Measurements from ENCODE around the gene GATAD2A. TPM values are rescaled to one million over a fixed set of nuclear protein-coding genes. Genes with fewer than 3 reads are reported as not detected.

Gene GATAD2A
- total and polyA plus RNA-seq, 2 of the 8 experiments (the other 6 are each of a cell fraction or from before 2014, with no cell fraction given), result 38.4 to 205 TPM

GRCh38 chr19:19423322-19423721, 17.8 kb downstream of the GATAD2A start:
- no peak overlapping the region for H2BK20ac ChIP-seq (ENCODE audit: low read length)
- H3K4ac ChIP-seq (replicated peaks; ENCODE audit: insufficient read length, low read depth, low read length), result no peak overlapping the region
- no peak overlapping the region for H2AK5ac ChIP-seq (ENCODE audit: low read depth, low read length)
- no peak overlapping the region for H2BK12ac ChIP-seq (ENCODE audit: low read depth, low read length)
- H3K27me3 ChIP-seq (replicated peaks in 1 of 4; ENCODE audit: control insufficient read depth in 3 of 4, extremely low read depth in 1 of 4, insufficient read depth in 3 of 4, low read length in 3 of 4), result no peaks in the 10 kb centered on the region
- no peak overlapping the region for H3K9ac ChIP-seq (replicated peaks in 1 of 4; ENCODE audit: extremely low read depth in 1 of 4, low read depth in 3 of 4, low read length in 3 of 4)
- ChIA-PET POLR2A (ENCODE audit: partially characterized antibody) (interaction anchor here (1.0 kb wide), 1 partner anchor 19 kb away, joined by 3 read pairs; no protein-coding TSS in a partner anchor), CTCF (ENCODE audit: partially characterized antibody) (no interaction called here)
- H3K14ac ChIP-seq (ENCODE audit: insufficient read length), result no peak overlapping the region
- peaks cover 56 to 99% of the 10 kb centered on the region in 2 experiments for H3K79me2 ChIP-seq (ENCODE audit: control insufficient read depth in 1 of 2, insufficient read depth in 2 of 2, low read length in 2 of 2)
- no peak overlapping the region for H2BK120ac ChIP-seq (replicated peaks; ENCODE audit: low read depth, low read length)
- TF ChIP-seq CEBPB (IDR thresholded peaks at IDR 0.05; ENCODE audit: low read depth, low read length), result no peak
- no peak overlapping the region for H2BK5ac ChIP-seq (ENCODE audit: low read depth, low read length)
- H3K23ac ChIP-seq (ENCODE audit: insufficient read length), result no peak overlapping the region
- FAIRE-seq (no peak), DNase-seq (ENCODE audit: low read depth in 1 of 2, low spot score in 2 of 2) (no peak)
- peaks cover 0 to 4% (median 2%) of the 10 kb centered on the region in 4 experiments; a peak in 3 of 7 replicates for H3K4me1 ChIP-seq (replicated peaks in 1 of 4; ENCODE audit: control insufficient read depth in 3 of 4, insufficient read depth in 4 of 4, low read length in 3 of 4)
- no peaks in the 10 kb centered on the region for H3K9me3 ChIP-seq (ENCODE audit: insufficient read depth in 2 of 2, low read depth in 1 of 2, low read length in 1 of 2)
- H3K79me1 ChIP-seq (ENCODE audit: low read depth, low read length), result peaks cover 29% of the 10 kb centered on the region
- no peak overlapping the region for H3K18ac ChIP-seq (ENCODE audit: extremely low read depth, low read length)
- no peak overlapping the region for H3K27ac ChIP-seq (ENCODE audit: low read depth, low read length)
- H3K4me3 ChIP-seq (ENCODE audit: extremely low read depth in 1 of 4, insufficient read depth in 2 of 4, low read depth in 3 of 4, low read length in 4 of 4), result no peak overlapping the region
- peaks cover 51 to 56% of the 10 kb centered on the region in 2 experiments for H4K20me1 ChIP-seq (replicated peaks in 1 of 2; ENCODE audit: control insufficient read depth in 1 of 2, insufficient read depth in 2 of 2, low read length in 2 of 2)
- no peak overlapping the region for H3K4me2 ChIP-seq (ENCODE audit: insufficient read depth in 1 of 2, low read depth in 2 of 2, low read length in 2 of 2)
- H4K5ac ChIP-seq (ENCODE audit: insufficient read length, low read depth, low read length), result no peak overlapping the region
- no peak overlapping the region for H3K56ac ChIP-seq (replicated peaks; ENCODE audit: insufficient read length, low read depth, low read length)
- WGBS, 2 experiments (ENCODE audit: extremely low coverage in 1 of 2, insufficient coverage in 1 of 2, insufficient read length in 1 of 2, insufficient replicate concordance in 2 of 2, low coverage in 1 of 2, low lambda C conversion rate in 2 of 2, missing lambda C conversion rate in 1 of 2), result 99% methylated on average over 8 of the region's 8 CpGs; no CpG with 5 or more reads in 1 of the 2 experiments
- H4K8ac ChIP-seq (ENCODE audit: extremely low read depth, insufficient read depth, low read length), result no peak overlapping the region
- H2BK15ac ChIP-seq (ENCODE audit: low read length), result no peak overlapping the region
- no peak overlapping the region for H2AFZ ChIP-seq (ENCODE audit: low read length)
- H3K36me3 ChIP-seq (ENCODE audit: control insufficient read depth in 2 of 4, insufficient read depth in 4 of 4, low read length in 3 of 4), result no peaks in the 10 kb centered on the region
- no peak overlapping the region for H4K91ac ChIP-seq (replicated peaks; ENCODE audit: insufficient read length, low read length)
- no peaks in the 10 kb centered on the region for H3K23me2 ChIP-seq (ENCODE audit: low read depth, low read length)

All from H1 (cell line).